Breast epithelium (tissue), 4 donors: Measurements from ENCODE around the gene LYST. TPM values are rescaled to one million over a fixed set of nuclear protein-coding genes. Genes with fewer than 3 reads are reported as not detected.
"Not testable (repeated sequence)": the region's sequence is repeated elsewhere in the genome, so short reads cannot be mapped to it uniquely, and the experiment has no call there.

ENCODE experiments used
- DNase-seq, 2 donors: peaks; one replicate each; pipeline ENCODE4 v3.0.0-alpha.2; 2019; ENCODE audit warnings: low spot score in 2 of 2
- H3K27ac ChIP-seq, 2 donors: fragments of 200-600 bp; sonication (generic) in 1 of 2; one replicate each; pipeline ENCODE4 v1.5.1; 2016 to 2019; ENCODE audit warnings: mild to moderate bottlenecking in 1 of 2
- H3K27me3 ChIP-seq, 2 donors: fragments of 200-600 bp; sonication (generic) in 1 of 2; one replicate each; pipeline versions ENCODE4 v1.5.1 to v1.6.0; 2017 to 2019; ENCODE audit warnings: control low read depth in 1 of 2, mild to moderate bottlenecking in 1 of 2
- H3K36me3 ChIP-seq: fragments of 200-600 bp; one replicate; pipeline ENCODE4 v1.5.1; 2019
- H3K4me1 ChIP-seq, 2 donors: fragments of 200-600 bp; sonication (generic); one replicate each; pipeline ENCODE4 v1.5.1; 2016 to 2019; ENCODE audit warnings: control low read depth in 1 of 2
- H3K4me3 ChIP-seq, 3 donors: fragments of 200-600 bp; sonication (generic); 1 replicate in 2 of 3; 2 replicates in 1 of 3; pipeline ENCODE4 v1.5.1; 2016 to 2019; ENCODE audit warnings: mild to moderate bottlenecking in 3 of 3, moderate library complexity in 2 of 3
- H3K9me3 ChIP-seq, 2 donors: fragments of 200-600 bp; sonication (generic) in 1 of 2; one replicate each; pipeline ENCODE4 v1.5.1; 2016 to 2019; ENCODE audit warnings: control low read depth in 1 of 2
- CTCF ChIP-seq, 3 donors: fragments of 450-650 bp; IDR thresholded peaks; one replicate each; pipeline ENCODE4 v1.5.1; 2016 to 2017; ENCODE audit warnings: antibody characterized with exemption in 3 of 3, mild to moderate bottlenecking in 3 of 3, moderate library complexity in 3 of 3
- POLR2A ChIP-seq: fragments of 450-650 bp; IDR thresholded peaks from one replicate; pipeline ENCODE4 v1.6.1; 2016; ENCODE audit warnings: antibody characterized with exemption, mild to moderate bottlenecking, moderate library complexity
- POLR2AphosphoS5 ChIP-seq, 3 donors: sonication (generic); formaldehyde crosslinking; IDR thresholded peaks; one replicate each; pipeline ENCODE4 v1.6.1; 2017; ENCODE audit warnings: antibody characterized with exemption in 3 of 3
- intact Hi-C: fragments of 100-400 bp; cut with DNase I; formaldehyde crosslinking; loops from one replicate; pipeline ENCODE4 v1.15.1; 2023; ENCODE audit warnings: low total_unique reads
- total RNA-seq, 3 donors: library from RNA; depleted of rRNA; stranded (reverse); fragments of >200 nt; gene quantifications; one replicate each; pipeline ENCODE4 v1.1.0, GENCODE V29; 2016

LYST gene
- total RNA-seq, 3 donors from 2014 or later, result 63.3 to 78.3 (median 66.1) TPM

GRCh38 chr1:235640580-235640979 lies 226.1 kb downstream of the LYST start:
- no peaks in the 10 kb centered on the region for H3K9me3 ChIP-seq
- intact Hi-C loops, result no loop called here
- no peaks in the 10 kb centered on the region for H3K27me3 ChIP-seq
- no peaks in the 10 kb centered on the region for H3K4me1 ChIP-seq
- no peaks in the 10 kb centered on the region for H3K36me3 ChIP-seq
- no peak overlapping the region for H3K27ac ChIP-seq
- no peak for DNase-seq
- TF ChIP-seq POLR2A, result no peak
- TF ChIP-seq CTCF (IDR thresholded peaks at IDR 0.05), result no peak
- TF ChIP-seq POLR2AphosphoS5 (IDR thresholded peaks at IDR 0.05), result no peak
- H3K4me3 ChIP-seq, result no peak overlapping the region

- H3K9me3 ChIP-seq, result no peaks in the 10 kb centered on the region
- TF ChIP-seq POLR2A, result no peak
- no peak for TF ChIP-seq CTCF (IDR thresholded peaks at IDR 0.05)
- no peak for TF ChIP-seq POLR2AphosphoS5 (IDR thresholded peaks at IDR 0.05)
- no peaks in the 10 kb centered on the region for H3K4me1 ChIP-seq
- DNase-seq, result no peak
- no peaks in the 10 kb centered on the region for H3K36me3 ChIP-seq
- no peak overlapping the region for H3K4me3 ChIP-seq
- H3K27me3 ChIP-seq, result no peaks in the 10 kb centered on the region
- no peak overlapping the region for H3K27ac ChIP-seq
- intact Hi-C loops, result no loop called here
These were observed 227.2 kb downstream of the LYST start for GRCh38 chr1:235639226-235640205.

DNA sequence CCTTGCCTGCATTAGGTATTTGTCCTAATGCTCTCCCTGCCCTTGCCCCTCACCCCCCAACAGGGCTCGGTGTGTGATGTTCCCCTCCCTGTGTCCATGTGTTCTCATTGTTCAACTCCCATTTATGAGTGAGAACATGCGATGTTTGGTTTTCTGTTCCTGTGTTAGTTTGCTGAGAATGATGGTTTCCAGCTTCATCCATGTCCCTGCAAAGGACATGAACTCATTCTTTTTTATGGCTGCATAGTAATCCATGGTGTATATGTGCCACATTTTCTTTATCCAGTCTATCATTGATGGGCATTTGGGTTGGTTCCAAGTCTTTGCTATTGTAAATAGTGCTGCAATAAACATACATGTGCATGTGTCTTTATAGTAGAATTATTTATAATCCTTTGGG lies 228.1 kb downstream of the LYST start:
- DNase-seq, H3K27me3 ChIP-seq, H3K4me1 ChIP-seq, intact Hi-C loops, H3K27ac ChIP-seq, H3K36me3 ChIP-seq, H3K9me3 ChIP-seq, H3K4me3 ChIP-seq: not testable (repeated sequence)

- H3K27me3 ChIP-seq, result no peaks in the 10 kb centered on the region
- no peaks in the 10 kb centered on the region for H3K4me1 ChIP-seq
- intact Hi-C loops, result no loop called here
- H3K9me3 ChIP-seq, result no peaks in the 10 kb centered on the region
- DNase-seq, result no peak
- TF ChIP-seq POLR2A (no peak), POLR2AphosphoS5 (IDR thresholded peaks at IDR 0.05) (no peak), CTCF (IDR thresholded peaks at IDR 0.05) (no peak)
- H3K27ac ChIP-seq, result no peak overlapping the region
- H3K4me3 ChIP-seq, result no peak overlapping the region
- H3K36me3 ChIP-seq, result no peaks in the 10 kb centered on the region
These were observed 228.8 kb downstream of the LYST start for GRCh38 chr1:235637756-235638534.

DNA sequence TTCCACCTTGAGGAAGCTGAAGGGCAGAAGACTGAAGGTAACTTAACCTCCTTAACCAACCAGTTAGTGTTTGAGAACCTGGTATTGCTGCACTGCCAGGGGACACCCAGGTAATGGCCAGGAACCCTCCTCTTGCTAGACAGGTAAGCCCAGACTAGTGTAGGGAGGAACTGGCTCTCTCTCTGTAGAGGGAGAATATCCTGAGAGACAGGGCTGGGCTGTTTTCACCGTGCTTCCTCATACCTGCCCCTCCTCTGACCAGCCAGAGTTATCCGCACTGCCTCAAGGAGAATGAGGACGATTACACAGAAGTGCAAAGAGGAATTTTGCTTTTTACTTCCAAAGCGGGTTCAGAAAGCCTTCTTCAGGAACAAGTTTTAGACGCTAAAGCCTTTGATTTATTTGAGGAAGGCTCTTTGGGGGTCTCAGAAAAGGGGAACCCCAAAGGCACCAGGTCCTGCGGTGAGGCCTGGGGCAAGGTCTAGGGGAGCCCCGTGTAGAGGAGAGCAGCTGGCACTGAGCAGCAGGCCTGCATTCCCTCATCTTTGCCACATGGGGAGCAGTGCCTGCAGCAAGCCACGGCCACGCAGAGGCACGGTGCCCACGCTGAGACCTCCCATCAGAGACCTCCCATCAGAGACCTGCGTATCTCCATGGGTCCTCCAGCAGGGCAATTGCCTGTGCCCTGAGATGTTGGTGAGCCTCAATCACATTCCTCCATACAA lies 230.6 kb downstream of the LYST start:
- TF ChIP-seq POLR2AphosphoS5 (IDR thresholded peaks at IDR 0.05), result no peak
- TF ChIP-seq CTCF (IDR thresholded peaks at IDR 0.05), result no peak
- TF ChIP-seq POLR2A, result no peak
- H3K4me1 ChIP-seq, result no peaks in the 10 kb centered on the region
- H3K27me3 ChIP-seq, result no peaks in the 10 kb centered on the region
- H3K4me3 ChIP-seq, result no peak overlapping the region
- H3K9me3 ChIP-seq, result no peaks in the 10 kb centered on the region
- no peak for DNase-seq
- no peak overlapping the region for H3K27ac ChIP-seq
- intact Hi-C loops, result no loop called here
- H3K36me3 ChIP-seq, result no peaks in the 10 kb centered on the region
